ENCODE data around the gene WWP2.
"Not testable (repeated sequence)": the region's sequence is repeated elsewhere in the genome, so short reads cannot be mapped to it uniquely, and the experiment has no call there.

The WWP2 gene

DNA sequence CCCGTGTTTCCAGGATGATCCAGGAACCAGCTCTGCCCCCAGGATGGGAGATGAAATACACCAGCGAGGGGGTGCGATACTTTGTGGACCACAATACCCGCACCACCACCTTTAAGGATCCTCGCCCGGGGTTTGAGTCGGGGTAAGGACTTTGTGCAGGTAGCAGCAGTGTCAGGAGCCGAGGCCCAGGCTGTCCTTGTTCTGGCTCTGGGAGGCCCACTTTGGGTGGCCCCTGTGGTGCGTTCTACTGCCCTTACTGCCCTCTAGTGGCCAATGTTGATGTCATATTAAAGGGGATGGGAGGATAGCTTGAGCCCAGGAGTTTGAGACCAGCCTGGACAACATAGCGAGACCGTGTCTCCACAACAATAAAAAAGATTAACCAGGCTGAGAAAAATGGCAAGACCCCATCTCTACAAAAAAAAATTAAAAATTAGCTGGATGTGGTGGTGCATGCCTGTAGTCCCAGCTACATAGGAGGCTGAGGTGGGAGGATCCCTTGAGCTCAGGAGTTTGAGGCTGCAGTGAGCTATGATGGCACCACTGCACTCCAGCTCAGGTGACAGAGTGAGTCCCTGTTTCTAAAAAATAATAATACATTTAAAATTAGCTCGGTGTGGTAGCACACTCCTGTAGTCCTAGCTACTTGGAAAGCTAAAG lies 168.1 kb downstream of the WWP2 start:
- peak; percentile 51 for DNase-seq

DNA sequence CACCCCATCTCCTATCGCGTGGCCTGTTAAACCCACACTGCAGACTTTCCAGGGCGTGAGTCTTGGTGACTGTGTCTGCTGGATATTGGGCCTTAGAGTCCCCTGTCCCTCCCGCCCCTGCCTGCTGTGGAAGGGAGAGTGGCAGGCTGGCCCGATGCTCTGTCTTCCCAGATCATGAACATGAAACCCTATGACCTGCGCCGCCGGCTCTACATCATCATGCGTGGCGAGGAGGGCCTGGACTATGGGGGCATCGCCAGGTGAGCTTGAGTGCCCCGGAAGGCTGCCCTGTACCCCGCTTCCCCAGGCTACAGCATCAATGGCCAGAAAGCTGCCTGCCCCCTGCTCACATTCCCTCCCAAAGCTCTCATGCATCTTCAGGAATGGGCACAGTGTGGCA lies 169.5 kb downstream of the WWP2 start:
- no peak for DNase-seq

- DNase-seq: no peak
Observed at GRCh38 chr16:69932228-69932627, 170.1 kb downstream of the WWP2 start.

GRCh38 chr16:69932691-69933392 lies 170.7 kb downstream of the WWP2 start:
- DNase-seq: no peak

GRCh38 chr16:69934044-69934443 lies 171.9 kb downstream of the WWP2 start:
- DNase-seq: no peak

DNA sequence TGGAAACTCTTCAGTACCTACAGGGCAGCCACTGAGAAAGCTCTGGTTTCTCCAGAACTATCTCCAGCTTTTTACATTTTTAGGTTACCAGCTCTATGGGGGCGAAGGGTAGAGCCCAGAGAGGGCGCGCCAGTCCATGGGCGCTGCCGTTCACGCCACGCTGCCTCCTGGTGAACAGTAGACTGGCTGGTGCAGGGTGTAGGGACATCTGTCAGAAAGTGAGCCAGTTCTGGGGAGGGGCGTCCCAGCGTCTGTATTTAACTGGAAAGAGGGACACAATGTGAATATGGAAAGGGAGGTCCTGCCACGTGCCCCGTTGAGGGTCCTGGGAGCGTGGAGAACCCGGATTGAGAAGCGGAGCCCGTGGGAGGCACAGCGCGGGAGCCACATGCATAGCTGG lies 172.6 kb downstream of the WWP2 start:
- DNase-seq: no peak

- DNase-seq: no peak
Observed at GRCh38 chr16:69935278-69935711, 173.2 kb downstream of the WWP2 start.

DNA sequence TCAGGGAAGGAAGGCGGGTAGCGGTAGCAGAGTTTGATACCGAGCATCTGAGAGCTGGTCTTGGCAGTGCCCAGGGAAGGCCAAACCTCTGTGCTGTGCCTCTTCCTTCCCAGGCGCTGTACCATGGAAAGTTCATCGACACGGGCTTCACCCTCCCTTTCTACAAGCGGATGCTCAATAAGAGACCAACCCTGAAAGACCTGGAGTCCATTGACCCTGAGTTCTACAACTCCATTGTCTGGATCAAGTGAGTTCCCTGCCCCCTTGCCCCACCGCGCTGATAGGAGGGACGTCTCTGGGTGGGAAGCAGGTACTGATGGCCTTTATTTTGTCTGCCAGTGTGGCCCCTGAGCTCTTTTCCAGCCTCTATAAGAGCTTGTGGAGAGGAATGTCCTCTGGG lies 173.6 kb downstream of the WWP2 start:
- no peak for DNase-seq

- DNase-seq: no peak
Observed at GRCh38 chr16:69936252-69936651, 174.1 kb downstream of the WWP2 start.

DNA sequence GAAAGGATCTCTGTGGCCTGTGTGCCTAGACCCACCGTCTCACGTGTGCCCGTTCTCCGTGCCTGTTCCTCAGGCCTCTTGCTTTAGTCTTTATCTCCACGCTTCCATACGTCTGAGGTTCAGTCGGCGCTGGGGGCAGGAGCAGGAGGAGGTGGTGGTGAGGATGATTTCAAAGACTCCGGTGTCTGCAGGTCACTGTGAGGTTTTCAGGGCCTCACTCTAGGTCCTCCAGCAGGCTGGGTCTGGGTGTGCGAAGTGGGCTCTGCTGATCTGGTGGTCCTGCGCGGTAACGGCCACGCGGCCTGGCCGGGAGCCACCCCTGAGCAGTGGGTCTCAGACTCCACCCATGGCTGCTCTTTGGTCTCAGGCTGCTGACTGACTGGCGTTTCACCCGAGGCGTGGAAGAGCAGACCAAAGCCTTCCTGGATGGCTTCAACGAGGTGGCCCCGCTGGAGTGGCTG lies 174.6 kb downstream of the WWP2 start:
- DNase-seq: no peak

GRCh38 chr16:69937465-69937951 lies 175.4 kb downstream of the WWP2 start:
- DNase-seq: no peak

GRCh38 chr16:69938981-69939820 lies 177.1 kb downstream of the WWP2 start:
- no peak for DNase-seq

GRCh38 chr16:69939821-69940585 lies 177.9 kb downstream of the WWP2 start:
- no peak for DNase-seq

DNA sequence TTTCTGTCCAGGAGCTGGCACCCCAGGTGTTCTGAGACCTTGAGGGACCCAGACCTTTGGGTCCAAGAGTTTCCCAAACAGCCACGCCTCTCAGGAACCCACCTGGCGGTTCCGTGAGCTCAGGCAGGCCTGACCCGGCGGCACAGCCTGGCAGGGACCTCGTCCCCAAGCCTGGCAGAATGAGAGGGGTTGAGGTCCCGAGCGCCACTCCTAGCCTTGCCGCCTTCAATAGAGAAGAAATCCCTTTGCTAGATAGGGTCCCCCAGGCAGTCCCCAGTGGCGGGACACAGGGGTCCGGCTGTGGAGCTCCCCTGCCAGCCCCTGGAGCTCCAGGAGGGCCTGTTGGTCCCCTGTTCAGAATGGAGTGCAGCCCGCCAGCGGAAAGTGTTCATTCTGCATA lies 178.5 kb downstream of the WWP2 start:
- no peak for DNase-seq

DNA sequence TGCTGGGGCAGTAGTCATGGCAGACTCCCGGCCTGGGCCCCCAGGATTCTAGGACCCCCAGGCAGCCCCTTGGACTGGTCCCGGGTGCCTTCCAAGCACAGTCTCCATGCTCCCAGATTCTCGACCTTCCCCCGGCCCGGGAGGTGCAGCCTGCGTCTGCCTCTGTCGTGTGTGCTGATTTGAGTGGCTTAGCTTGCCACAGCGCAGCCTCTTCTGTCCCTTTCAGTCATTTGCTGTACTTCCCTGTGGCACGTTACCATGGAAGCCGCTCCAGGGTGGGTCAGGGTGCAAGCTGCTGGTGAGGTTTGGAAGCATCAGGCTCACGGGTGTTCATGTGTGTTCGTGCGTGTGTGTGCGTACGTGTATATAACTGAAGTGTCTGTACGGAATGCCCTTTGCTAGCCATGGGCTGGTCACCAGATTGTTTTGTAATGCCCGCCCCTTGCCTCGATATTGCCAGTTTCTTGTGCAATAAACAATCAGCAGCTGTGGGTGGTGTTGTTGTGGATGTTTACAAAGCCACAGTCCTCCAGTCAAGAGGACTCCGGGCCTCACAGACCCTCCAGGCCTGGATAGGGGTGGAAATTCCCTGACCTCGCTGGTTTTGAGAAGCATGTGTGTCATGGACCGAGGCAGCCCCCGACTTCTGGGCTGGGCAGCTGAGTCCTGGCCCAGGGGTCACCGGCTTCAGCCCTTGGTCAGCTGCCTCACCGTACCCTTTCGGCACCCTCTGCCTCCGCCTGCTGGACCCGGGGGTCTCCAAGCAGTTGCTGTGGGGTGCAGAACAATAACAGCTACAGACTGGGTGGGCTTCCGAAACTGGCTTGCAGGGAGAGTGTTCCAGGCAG lies 179.3 kb downstream of the WWP2 start:
- DNase-seq: no peak

GRCh38 chr16:69942099-69942491 lies 180.0 kb downstream of the WWP2 start:
- no peak for DNase-seq

GRCh38 chr16:69942627-69943170 lies 180.6 kb downstream of the WWP2 start:
- no peak for DNase-seq

DNA sequence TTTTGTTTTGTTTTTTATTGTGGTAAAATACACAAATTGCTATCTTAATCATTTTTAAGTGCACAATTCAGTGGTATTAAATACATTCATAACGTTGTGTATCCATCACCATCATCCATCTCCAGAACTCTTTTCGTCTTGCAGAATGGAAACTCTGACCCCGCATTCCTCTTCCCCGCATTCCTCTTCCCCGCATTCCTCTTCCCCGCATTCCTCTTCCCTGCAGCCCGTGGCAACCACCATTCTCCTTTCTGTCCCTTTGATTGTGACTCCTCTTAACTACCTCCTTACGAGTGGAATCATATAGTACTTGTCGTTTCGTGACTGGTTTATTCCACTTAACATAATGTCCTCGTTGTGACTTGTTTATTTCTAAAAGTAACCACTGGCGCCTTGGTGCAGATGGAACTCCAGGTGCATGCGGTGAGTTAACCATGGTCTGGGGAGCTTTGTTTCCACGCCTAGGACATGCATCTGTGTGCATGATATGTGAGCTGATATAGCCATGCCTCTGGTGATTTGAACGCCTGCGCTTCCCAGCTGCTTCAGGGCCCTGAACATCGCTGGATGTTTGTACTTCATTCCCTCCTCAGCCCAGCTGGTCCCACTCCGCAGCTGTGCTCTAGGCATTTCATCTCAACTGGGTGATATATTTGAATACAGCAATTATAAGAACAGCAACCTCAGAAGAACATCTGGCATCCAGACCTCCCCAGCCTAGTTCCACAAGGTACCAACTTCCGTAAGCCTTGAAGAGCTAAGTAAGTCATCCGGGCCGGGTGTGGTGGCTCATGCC lies 181.3 kb downstream of the WWP2 start:
- not testable (repeated sequence) for DNase-seq

DNA sequence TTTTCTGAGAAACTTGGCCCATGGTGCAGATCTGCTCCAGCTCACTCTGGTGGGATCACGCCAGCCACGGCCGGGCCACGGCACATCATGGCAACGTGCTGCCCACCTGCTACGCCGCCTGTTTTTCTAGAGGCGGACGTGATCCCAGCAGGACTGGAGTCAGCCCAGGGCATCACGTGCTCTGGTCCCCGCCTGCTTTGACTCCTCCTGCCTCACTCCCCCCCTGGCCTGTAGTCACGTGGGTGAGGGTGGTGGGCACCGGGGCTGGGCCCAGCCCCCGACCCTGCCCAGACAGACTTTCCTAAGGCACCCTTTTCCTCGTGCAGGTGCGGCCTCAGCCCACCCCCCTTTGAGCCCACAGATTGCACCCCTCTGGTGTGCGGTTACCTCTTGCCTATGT lies 188.3 kb downstream of the WWP2 start:
- not testable (repeated sequence) for DNase-seq

- DNase-seq: not testable (repeated sequence)
Observed at GRCh38 chr16:69951017-69951671, 189.0 kb downstream of the WWP2 start, which contains the start of gene CLEC18A. Gene CLEC18A (plus strand): TSS chr16:69951334. CDS start chr16:69951367, 33 bp downstream.

All from NCI-H1436 (cell line).